Keratinocyte (primary cell): ENCODE measurements around the gene IGF1R. TPM values are rescaled to one million over a fixed set of nuclear protein-coding genes. Genes with fewer than 3 reads are reported as not detected.

Experiments
- DNase-seq: peaks from one replicate; pipeline ENCODE4 v3.0.0-alpha.2; 2011; ENCODE audit warnings: low read depth, missing footprints, low spot score
- FAIRE-seq: peaks from 2 replicates; lab custom pipeline; 2011; peaks lifted over from hg19 to GRCh38; lab: Jason Lieb, UNC
- H2AFZ ChIP-seq: 2 replicates; pipeline ENCODE4 v1.6.0; 2012; ENCODE audit warnings: low read length, control low read depth, inconsistent platforms; ENCODE audit not compliant: control insufficient read depth
- H3K27ac ChIP-seq: 2 replicates; pipeline ENCODE4 v1.5.1; 2011; ENCODE audit warnings: low read length; ENCODE audit not compliant: control insufficient read depth, insufficient read depth
- H3K27me3 ChIP-seq: 3 replicates; pipeline ENCODE4 v1.6.0; 2011; ENCODE audit warnings: low read length; ENCODE audit not compliant: control insufficient read depth, insufficient read depth; ENCODE audit errors: extremely low read depth
- H3K36me3 ChIP-seq, 2 experiments: 2 replicates in 1 of 2; 3 replicates in 1 of 2; pipeline ENCODE4 v1.5.1; 2011; ENCODE audit warnings: low read length in 2 of 2, mild to moderate bottlenecking in 1 of 2; ENCODE audit not compliant: control insufficient read depth in 2 of 2, insufficient read depth in 2 of 2; ENCODE audit errors: extremely low read depth in 1 of 2
- H3K4me1 ChIP-seq: 3 replicates; pipeline ENCODE4 v1.5.1; 2011; ENCODE audit warnings: low read length; ENCODE audit not compliant: control insufficient read depth, insufficient read depth; ENCODE audit errors: extremely low read depth
- H3K4me2 ChIP-seq: 3 replicates; pipeline ENCODE4 v1.6.0; 2011; ENCODE audit warnings: low read depth, low read length; ENCODE audit not compliant: control insufficient read depth, insufficient read depth; ENCODE audit errors: extremely low read depth
- H3K4me3 ChIP-seq, 3 experiments: fragments of 200-600 bp in 1 of 3; sonication (generic) in 1 of 3; 2 replicates in 2 of 3; 3 replicates in 1 of 3; pipeline ENCODE4 v1.5.1; 2011 to 2016; ENCODE audit warnings: low read length in 3 of 3, mild to moderate bottlenecking in 3 of 3, control low read depth in 2 of 3, inconsistent platforms in 1 of 3, low read depth in 1 of 3, mixed read lengths in 1 of 3, mixed run types in 1 of 3, moderate library complexity in 1 of 3; ENCODE audit not compliant: control insufficient read depth in 2 of 3, insufficient read depth in 2 of 3; ENCODE audit errors: extremely low read depth in 1 of 3
- H3K79me2 ChIP-seq: 2 replicates; pipeline ENCODE4 v1.6.0; 2012; ENCODE audit warnings: low read length; ENCODE audit not compliant: control insufficient read depth, insufficient read depth
- H3K9ac ChIP-seq: 3 replicates; pipeline ENCODE4 v1.6.0; 2011; ENCODE audit warnings: low read length; ENCODE audit not compliant: control insufficient read depth, insufficient read depth; ENCODE audit errors: extremely low read depth
- H3K9me1 ChIP-seq: 3 replicates; pipeline ENCODE4 v1.6.0; 2011; ENCODE audit warnings: low read length; ENCODE audit not compliant: control insufficient read depth, insufficient read depth; ENCODE audit errors: extremely low read depth
- H3K9me3 ChIP-seq: 2 replicates; pipeline ENCODE4 v1.5.1; 2012; ENCODE audit warnings: low read depth, low read length; ENCODE audit not compliant: control insufficient read depth
- H4K20me1 ChIP-seq: 3 replicates; pipeline ENCODE4 v1.6.0; 2011; ENCODE audit warnings: low read length; ENCODE audit not compliant: control insufficient read depth, insufficient read depth; ENCODE audit errors: extremely low read depth
- CTCF ChIP-seq, 3 experiments: IDR thresholded peaks in 1 of 3; conservative IDR thresholded peaks in 1 of 3; optimal IDR thresholded peaks in 1 of 3; 2 replicates in 2 of 3; 3 replicates in 1 of 3; pipeline versions ENCODE3 to v1.5.1; 2011; ENCODE audit warnings: low read length in 3 of 3, mild to moderate bottlenecking in 3 of 3, moderate library complexity in 2 of 3, control low read depth in 1 of 3, inconsistent platforms in 1 of 3; ENCODE audit not compliant: insufficient read depth in 2 of 3; ENCODE audit errors: extremely low read depth in 1 of 3
- EZH2 ChIP-seq: IDR thresholded peaks from one replicate; pipeline ENCODE4 v1.6.1; 2012; ENCODE audit warnings: inconsistent platforms, mild to moderate bottlenecking, low read length, moderate library complexity
- dilution Hi-C: fragments of 300-500 bp; cut with MboI; formaldehyde crosslinking; loops from one replicate; pipeline ENCODE4 v1.7.0; 2020; ENCODE audit warnings: low sequenced_read_pairs; ENCODE audit not compliant: extremely low pct_ligation_motif_present
- polyA plus RNA-seq, 5 experiments: library from polyadenylated mRNA; depleted of rRNA in 3 of 5; stranded (reverse) in 3 of 5; stranded (forward) in 1 of 5; unstranded in 1 of 5; fragments of >200 nt; gene quantifications; 1 replicate in 1 of 5; 2 replicates in 3 of 5; 3 replicates in 1 of 5; pipeline versions ENCODE4 v1.2.1 to v1.2.3, GENCODE V29; 2011 to 2012; ENCODE audit warnings: missing spikeins in 2 of 5, low read depth in 1 of 5, low replicate concordance in 1 of 5

IGF1R gene
- polyA plus RNA-seq, 1 donor (not counting 4 experiments of a cell fraction or from before 2014, with no cell fraction given) = 14.5 TPM

DNA sequence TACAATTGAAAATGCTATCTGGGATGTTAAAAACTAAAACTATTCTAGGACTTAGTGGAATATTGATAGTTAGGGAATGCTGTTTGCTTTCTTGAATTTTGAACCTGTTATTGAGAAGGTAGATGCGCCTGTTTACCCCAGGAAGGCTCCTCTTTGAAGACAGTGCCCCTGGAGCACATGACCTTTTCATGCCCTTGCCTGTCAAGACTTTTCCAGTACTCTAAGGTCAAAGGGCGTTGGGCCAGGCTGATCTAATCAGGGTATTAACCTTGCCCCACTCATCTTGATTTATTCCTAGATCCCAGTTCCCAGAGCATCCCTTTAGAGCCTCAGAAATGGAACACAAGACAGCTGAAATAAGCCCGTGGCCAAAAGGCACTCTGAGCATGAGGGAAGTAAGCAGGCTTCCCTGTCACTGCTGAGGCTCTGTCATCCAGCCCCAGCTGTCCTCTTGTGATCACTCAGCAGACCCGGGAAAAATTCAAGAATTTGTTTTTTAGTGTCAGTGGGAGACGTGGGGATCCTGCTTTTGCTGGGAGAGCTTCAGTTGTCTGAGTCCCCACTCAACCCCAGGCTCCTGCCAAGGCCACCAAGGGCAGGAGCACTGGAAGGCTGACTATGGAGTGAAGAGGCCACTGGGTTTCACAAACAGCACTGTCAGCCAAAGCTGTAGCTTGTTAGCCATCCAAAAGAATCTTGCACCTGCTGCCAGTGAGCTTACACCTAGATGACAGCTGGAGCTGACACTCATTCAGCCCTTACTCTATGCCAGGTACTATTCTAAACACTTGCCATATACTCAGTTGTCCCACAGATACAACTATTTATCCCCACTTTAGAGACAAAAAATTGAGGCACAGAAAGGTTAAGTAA lies 190.3 kb downstream of the IGF1R start:
- Histone ChIP-seq H3K4me1 (no peaks in the 10 kb centered on the region), H3K9me3 (no peaks in the 10 kb centered on the region)
- DNase-seq = no peak

GRCh38 chr15:98840053-98840452 lies 191.7 kb downstream of the IGF1R start:
- H3K4me2 ChIP-seq = no peak overlapping the region
- H3K9me3 ChIP-seq = no peaks in the 10 kb centered on the region
- FAIRE-seq (no peak), DNase-seq (no peak)
- peaks cover 0 to 6% of the 10 kb centered on the region in 2 experiments for H3K36me3 ChIP-seq
- H4K20me1 ChIP-seq = no peaks in the 10 kb centered on the region
- no peak overlapping the region for H2AFZ ChIP-seq
- no peak overlapping the region for H3K27ac ChIP-seq
- H3K4me1 ChIP-seq = no peaks in the 10 kb centered on the region
- TF ChIP-seq EZH2 (no peak), CTCF (optimal IDR thresholded peaks at IDR 0.05 in 1 of 3, IDR thresholded peaks at IDR 0.05 in 1 of 3, conservative IDR thresholded peaks at IDR 0.05 in 1 of 3; ENCODE audit: extremely low read depth in 1 of 3, insufficient read depth in 2 of 3, low read length in 3 of 3) (no peak)
- peaks cover 76% of the 10 kb centered on the region for H3K79me2 ChIP-seq
- H3K27me3 ChIP-seq = no peaks in the 10 kb centered on the region
- no peak overlapping the region for H3K4me3 ChIP-seq
- dilution Hi-C loops = no loop called here
- no peak overlapping the region for H3K9ac ChIP-seq
- no peaks in the 10 kb centered on the region for H3K9me1 ChIP-seq

More for the DNA sequence above, 190.3 kb downstream of the IGF1R start:
- peaks cover 0 to 6% of the 10 kb centered on the region in 2 experiments for H3K36me3 ChIP-seq
- no peaks in the 10 kb centered on the region for H3K9me1 ChIP-seq
- H3K4me3 ChIP-seq = no peak overlapping the region
- no peak for FAIRE-seq
- H3K27me3 ChIP-seq = no peaks in the 10 kb centered on the region
- H3K79me2 ChIP-seq = peaks cover 80% of the 10 kb centered on the region
- TF ChIP-seq CTCF (optimal IDR thresholded peaks at IDR 0.05 in 1 of 3, IDR thresholded peaks at IDR 0.05 in 1 of 3, conservative IDR thresholded peaks at IDR 0.05 in 1 of 3; ENCODE audit: extremely low read depth in 1 of 3, insufficient read depth in 2 of 3, low read length in 3 of 3) (no peak), EZH2 (no peak)
- H4K20me1 ChIP-seq = no peaks in the 10 kb centered on the region
- H2AFZ ChIP-seq = no peak overlapping the region
- no peak overlapping the region for H3K9ac ChIP-seq
- no peak overlapping the region for H3K4me2 ChIP-seq
- dilution Hi-C loops = no loop called here
- H3K27ac ChIP-seq = no peak overlapping the region
